Activated naive CD4-positive, alpha-beta T cell (primary cell): Measurements from ENCODE around the gene MYBBP1A.

Experiments used
- DNase-seq, 4 experiments: peaks; one replicate each; lab custom pipeline; 2025; lab: John Stamatoyannopoulos, UW

MYBBP1A gene

GRCh38 chr17:4536742-4537411 lies 18.3 kb downstream of the MYBBP1A start:
- DNase-seq, result no peak

- DNase-seq, result no peak
Observed at GRCh38 chr17:4536259-4536741, 18.9 kb downstream of the MYBBP1A start.

- no peak for DNase-seq
Observed at GRCh38 chr17:4535667-4536258, 19.4 kb downstream of the MYBBP1A start.

- no peak for DNase-seq
Observed at GRCh38 chr17:4534928-4535666, 20.1 kb downstream of the MYBBP1A start.

- no peak for DNase-seq
Observed at GRCh38 chr17:4534515-4534914, 20.7 kb downstream of the MYBBP1A start.

GRCh38 chr17:4533523-4534504 lies 21.4 kb downstream of the MYBBP1A start:
- no peak for DNase-seq

- no peak for DNase-seq
Observed at GRCh38 chr17:4532860-4533522, 22.2 kb downstream of the MYBBP1A start.

- DNase-seq, result no peak
Observed at GRCh38 chr17:4531988-4532736, 23.0 kb downstream of the MYBBP1A start.

GRCh38 chr17:4530799-4531730 lies 24.1 kb downstream of the MYBBP1A start:
- DNase-seq, result no peak

- DNase-seq, result no peak
Observed at GRCh38 chr17:4529533-4530152, 25.5 kb downstream of the MYBBP1A start.

- DNase-seq, result no peak
Observed at GRCh38 chr17:4527566-4528125, 27.5 kb downstream of the MYBBP1A start.

GRCh38 chr17:4527134-4527533 lies 28.1 kb downstream of the MYBBP1A start:
- DNase-seq, result no peak

- no peak for DNase-seq
Observed at GRCh38 chr17:4525691-4526397, 29.3 kb downstream of the MYBBP1A start.

GRCh38 chr17:4523946-4524345 lies 31.2 kb downstream of the MYBBP1A start:
- DNase-seq, result no peak

GRCh38 chr17:4522661-4523060 lies 32.5 kb downstream of the MYBBP1A start:
- no peak for DNase-seq

- DNase-seq, result no peak
Observed at GRCh38 chr17:4520894-4521600, 34.1 kb downstream of the MYBBP1A start.
